Measurements from ENCODE around the gene RAD51C.

GRCh38 chr17:58668598-58668935 is 23.8 kb upstream of the RAD51C start:
- TF ChIP-seq, protein P1, sequence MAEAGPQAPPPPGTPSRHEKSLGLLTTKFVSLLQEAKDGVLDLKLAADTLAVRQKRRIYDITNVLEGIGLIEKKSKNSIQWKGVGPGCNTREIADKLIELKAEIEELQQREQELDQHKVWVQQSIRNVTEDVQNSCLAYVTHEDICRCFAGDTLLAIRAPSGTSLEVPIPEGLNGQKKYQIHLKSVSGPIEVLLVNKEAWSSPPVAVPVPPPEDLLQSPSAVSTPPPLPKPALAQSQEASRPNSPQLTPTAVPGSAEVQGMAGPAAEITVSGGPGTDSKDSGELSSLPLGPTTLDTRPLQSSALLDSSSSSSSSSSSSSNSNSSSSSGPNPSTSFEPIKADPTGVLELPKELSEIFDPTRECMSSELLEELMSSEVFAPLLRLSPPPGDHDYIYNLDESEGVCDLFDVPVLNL (CRISPR knock-in tag; IDR thresholded peaks at IDR 0.05; ENCODE audit: borderline replicate concordance, low read depth) = no peak
- TF ChIP-seq, protein P2, sequence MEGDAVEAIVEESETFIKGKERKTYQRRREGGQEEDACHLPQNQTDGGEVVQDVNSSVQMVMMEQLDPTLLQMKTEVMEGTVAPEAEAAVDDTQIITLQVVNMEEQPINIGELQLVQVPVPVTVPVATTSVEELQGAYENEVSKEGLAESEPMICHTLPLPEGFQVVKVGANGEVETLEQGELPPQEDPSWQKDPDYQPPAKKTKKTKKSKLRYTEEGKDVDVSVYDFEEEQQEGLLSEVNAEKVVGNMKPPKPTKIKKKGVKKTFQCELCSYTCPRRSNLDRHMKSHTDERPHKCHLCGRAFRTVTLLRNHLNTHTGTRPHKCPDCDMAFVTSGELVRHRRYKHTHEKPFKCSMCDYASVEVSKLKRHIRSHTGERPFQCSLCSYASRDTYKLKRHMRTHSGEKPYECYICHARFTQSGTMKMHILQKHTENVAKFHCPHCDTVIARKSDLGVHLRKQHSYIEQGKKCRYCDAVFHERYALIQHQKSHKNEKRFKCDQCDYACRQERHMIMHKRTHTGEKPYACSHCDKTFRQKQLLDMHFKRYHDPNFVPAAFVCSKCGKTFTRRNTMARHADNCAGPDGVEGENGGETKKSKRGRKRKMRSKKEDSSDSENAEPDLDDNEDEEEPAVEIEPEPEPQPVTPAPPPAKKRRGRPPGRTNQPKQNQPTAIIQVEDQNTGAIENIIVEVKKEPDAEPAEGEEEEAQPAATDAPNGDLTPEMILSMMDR (IDR thresholded peaks at IDR 0.05) = no peak
- no peak for TF ChIP-seq JUN (CRISPR knock-in tag; IDR thresholded peaks at IDR 0.05)
